Measurements from ENCODE around the gene EIPR1.
A peak's percentile ranks its signal among the peaks of the same experiment; 100 is the strongest.
"Not testable (repeated sequence)": the region's sequence is repeated elsewhere in the genome, so short reads cannot be mapped to it uniquely, and the experiment has no call there.

EIPR1 gene

GRCh38 chr2:3399829-3400228, 22.2 kb upstream of the EIPR1 start:
- no peak for DNase-seq

GRCh38 chr2:3399381-3399780, 21.8 kb upstream of the EIPR1 start:
- DNase-seq: no peak

GRCh38 chr2:3398857-3399256, 21.2 kb upstream of the EIPR1 start:
- DNase-seq: no peak

- DNase-seq: no peak
Observed at GRCh38 chr2:3396920-3397559, 19.4 kb upstream of the EIPR1 start.

- DNase-seq: no peak
Observed at GRCh38 chr2:3392216-3392615, 14.6 kb upstream of the EIPR1 start.

GRCh38 chr2:3390041-3390440, 12.4 kb upstream of the EIPR1 start:
- no peak for DNase-seq

- no peak for DNase-seq
Observed at GRCh38 chr2:3389193-3389592, 11.6 kb upstream of the EIPR1 start.

- no peak for DNase-seq
Observed at GRCh38 chr2:3388412-3388738, 10.8 kb upstream of the EIPR1 start.

- no peak for DNase-seq
Observed at GRCh38 chr2:3387644-3388411, 10.2 kb upstream of the EIPR1 start.

- DNase-seq: no peak
Observed at GRCh38 chr2:3387011-3387410, 9.4 kb upstream of the EIPR1 start.

- no peak for DNase-seq
Observed at GRCh38 chr2:3386448-3386958, 8.9 kb upstream of the EIPR1 start.

GRCh38 chr2:3379647-3380534, 2.3 kb upstream of the EIPR1 start, which contains the start of gene TRAPPC12:
Gene TRAPPC12 (plus strand): TSS chr2:3379694. CDS start chr2:3387624, 7,930 bp downstream.
- DNase-seq: peak; percentile 80

- DNase-seq: no peak
Observed at GRCh38 chr2:3379339-3379646, 1.7 kb upstream of the EIPR1 start.

GRCh38 chr2:3377279-3377611, 373 bp downstream of the EIPR1 start:
- no peak for DNase-seq

- no peak for DNase-seq
Observed at GRCh38 chr2:3376821-3377220, 797 bp downstream of the EIPR1 start.

- DNase-seq: not testable (repeated sequence)
Observed at GRCh38 chr2:3369340-3370181, 8.1 kb downstream of the EIPR1 start.

GRCh38 chr2:3368261-3368722, 9.3 kb downstream of the EIPR1 start:
- DNase-seq: no peak

- no peak for DNase-seq
Observed at GRCh38 chr2:3365219-3365618, 12.4 kb downstream of the EIPR1 start.

- DNase-seq: no peak
Observed at GRCh38 chr2:3361518-3362389, 15.9 kb downstream of the EIPR1 start.

GRCh38 chr2:3357926-3358325, 19.7 kb downstream of the EIPR1 start:
- DNase-seq: no peak

GRCh38 chr2:3357446-3357845, 20.2 kb downstream of the EIPR1 start:
- DNase-seq: not testable (repeated sequence)

- DNase-seq: no peak
Observed at GRCh38 chr2:3356799-3357198, 20.8 kb downstream of the EIPR1 start.
